Upper lobe of left lung (tissue), 6 donors: ENCODE data around the gene CCNI. TPM values are rescaled to one million over a fixed set of nuclear protein-coding genes. Genes with fewer than 3 reads are reported as not detected.
A peak's percentile ranks its signal among the peaks of the same experiment; 100 is the strongest.

ENCODE experiments used
- ATAC-seq, 2 donors: fragments of 200-7000 bp; cut with Tn5 transposase; one replicate each; pipeline ENCODE4 v1.9.1; 2022; ENCODE audit warnings: mild to moderate bottlenecking in 2 of 2, moderate library complexity in 2 of 2; ENCODE audit not compliant: low FRiP score in 2 of 2
- DNase-seq, 2 donors: peaks; one replicate each; pipeline ENCODE4 v3.0.0-alpha.2; 2019 to 2020
- H3K27ac ChIP-seq, 4 donors: fragments of 200-600 bp; sonication (generic); one replicate each; pipeline ENCODE4 v1.5.1; 2016 to 2019
- H3K27me3 ChIP-seq, 4 donors: fragments of 200-600 bp; sonication (generic); one replicate each; pipeline ENCODE4 v1.5.1; 2017 to 2019
- H3K36me3 ChIP-seq, 4 donors: fragments of 200-600 bp; sonication (generic); one replicate each; pipeline ENCODE4 v1.5.1; 2016 to 2019
- H3K4me1 ChIP-seq, 4 donors: fragments of 200-600 bp; sonication (generic); one replicate each; pipeline ENCODE4 v1.5.1; 2018 to 2019
- H3K4me3 ChIP-seq, 4 donors: fragments of 200-600 bp; sonication (generic); one replicate each; pipeline ENCODE4 v1.5.1; 2017 to 2019; ENCODE audit warnings: mild to moderate bottlenecking in 2 of 4, moderate library complexity in 1 of 4
- H3K9me3 ChIP-seq, 4 donors: fragments of 200-600 bp; sonication (generic); one replicate each; pipeline ENCODE4 v1.5.1; 2018 to 2019
- CTCF ChIP-seq, 6 experiments: fragments of 450-650 bp in 4 of 6; fragments of 200-600 bp in 2 of 6; sonication (generic) in 2 of 6; IDR thresholded peaks; one replicate each; pipeline ENCODE4 v1.5.1; 2016 to 2019; ENCODE audit warnings: antibody characterized with exemption in 6 of 6
- EP300 ChIP-seq, 4 donors: sonication (generic); formaldehyde crosslinking; IDR thresholded peaks; one replicate each; pipeline ENCODE4 v1.5.1; 2017; ENCODE audit warnings: antibody characterized with exemption in 4 of 4, control low read depth in 2 of 4
- POLR2A ChIP-seq, 4 donors: fragments of 450-650 bp; IDR thresholded peaks; one replicate each; pipeline ENCODE4 v1.5.1; 2016 to 2017; ENCODE audit warnings: antibody characterized with exemption in 4 of 4, mild to moderate bottlenecking in 2 of 4
- POLR2AphosphoS5 ChIP-seq, 2 donors: sonication (generic); formaldehyde crosslinking; IDR thresholded peaks; one replicate each; pipeline ENCODE4 v1.5.1; 2017; ENCODE audit warnings: antibody characterized with exemption in 2 of 2
- WGBS, 2 donors: methylation state at CpG; one replicate each; pipeline ENCODE4 v1.1.5; 2017 to 2018; 5-methylcytosine and 5-hydroxymethylcytosine counted together
- total RNA-seq, 6 donors: library from RNA; depleted of rRNA in 4 of 6; stranded (reverse); fragments of >200 nt in 4 of 6; gene quantifications; one replicate each; pipeline versions ENCODE4 v1.1.0 to v1.2.1, GENCODE V29; 2016 to 2021
- donor health status: DM: no; HTN: no; CAD: no; lungs with moderate emphysema.
- donor health status: DM: no; HTN: yes; CAD: no; lungs with severe emphysema.

Gene CCNI
- total RNA-seq, 6 donors from 2014 or later: 132 to 305 (median 216) TPM

- no peak for ATAC-seq
- no peaks in the 10 kb centered on the region for H3K27me3 ChIP-seq
- DNase-seq: no peak
- H3K36me3 ChIP-seq: peaks cover 3 to 25% (median 9%) of the 10 kb centered on the region in 4 donors
- 82 to 84% methylated on average over 8 of the region's 8 CpGs for WGBS, 2 donors
- no peak for TF ChIP-seq POLR2A (IDR thresholded peaks at IDR 0.05)
- TF ChIP-seq POLR2AphosphoS5 (IDR thresholded peaks at IDR 0.05): peak in 1 of 2 donors; percentile 49
- no peak overlapping the region for H3K4me3 ChIP-seq
- H3K4me1 ChIP-seq: peaks cover 16 to 23% (median 19%) of the 10 kb centered on the region in 4 donors
- H3K27ac ChIP-seq: peak overlapping the region in 1 of 4 donors; percentile 5
- H3K9me3 ChIP-seq: no peaks in the 10 kb centered on the region
Observed at GRCh38 chr4:76998251-76998901, 77.4 kb downstream of the CCNI start.

GRCh38 chr4:76997532-76997931, 78.3 kb downstream of the CCNI start:
- ATAC-seq (no peak), DNase-seq (no peak)
- no peaks in the 10 kb centered on the region for H3K27me3 ChIP-seq
- no peak overlapping the region for H3K4me3 ChIP-seq
- 99 to 100% methylated on average over 5 of the region's 5 CpGs for WGBS, 2 donors
- peaks cover 3 to 25% (median 9%) of the 10 kb centered on the region in 4 donors for H3K36me3 ChIP-seq
- TF ChIP-seq POLR2A (IDR thresholded peaks at IDR 0.05) (no peak), EP300 (IDR thresholded peaks at IDR 0.05) (no peak), CTCF (IDR thresholded peaks at IDR 0.05) (no peak), POLR2AphosphoS5 (IDR thresholded peaks at IDR 0.05) (no peak)
- no peak overlapping the region for H3K27ac ChIP-seq
- H3K4me1 ChIP-seq: peaks cover 8 to 15% (median 11%) of the 10 kb centered on the region in 4 donors
- H3K9me3 ChIP-seq: no peaks in the 10 kb centered on the region

Other genes starting within 250 kb of the CCNI start
- gene SOWAHB, start 177.8 kb downstream of the CCNI start, total RNA-seq: 1 to 10 TPM; 1.3 to 8.4 (median 3.4) TPM
- gene SEPTIN11, start 126.2 kb downstream of the CCNI start, total RNA-seq: 100 to 1,000 TPM in 2 of 6 donors, 10 to 100 TPM in 4; 56.3 to 136 (median 94.0) TPM
- 10 to 100 TPM; 14.1 to 50.5 (median 27.3) TPM for gene CCNG2, start 81.2 kb upstream of the CCNI start, total RNA-seq